PC-9 (cell line): Measurements from ENCODE around the gene MGAT5. TPM values are rescaled to one million over a fixed set of nuclear protein-coding genes. Genes with fewer than 3 reads are reported as not detected.

Experiments used
- BruUV-seq: library from RNA; stranded (reverse); fragments of 400-500 nt; replicated peaks from 2 replicates; lab custom pipeline; 2021; lab: Mats Ljungman, UMichigan
- CTCF ChIA-PET: fragments of 300-600 bp; sonication (Branson Sonifier 250); formaldehyde crosslinking; loops from one replicate; lab custom pipeline; 2022; ENCODE audit warnings: antibody characterized with exemption; lab: Charles Lee
- POLR2A ChIA-PET: fragments of 300-600 bp; sonication (Branson Sonifier 250); formaldehyde crosslinking; loops from one replicate; lab custom pipeline; 2022; ENCODE audit warnings: antibody characterized with exemption; ENCODE audit not compliant: unreplicated experiment; lab: Charles Lee
- DNase-seq, 2 experiments: peaks; one replicate each; pipeline versions ENCODE4 v3.0.0 to v3.0.0-alpha.2; 2015 to 2022; ENCODE audit warnings: mixed read lengths in 1 of 2
- H2AFZ ChIP-seq: fragments of 200-600 bp; sonication (generic); 2 replicates; pipeline ENCODE4 v1.8.1; 2017; ENCODE audit warnings: antibody characterized with exemption
- H3F3A ChIP-seq: fragments of 200-600 bp; sonication (generic); 2 replicates; pipeline ENCODE4 v1.8.1; 2017; ENCODE audit warnings: antibody characterized with exemption, mild to moderate bottlenecking, low read depth; ENCODE audit not compliant: insufficient read depth
- H3K27ac ChIP-seq: fragments of 200-600 bp; sonication (generic); 2 replicates; pipeline ENCODE4 v1.6.1; 2016; ENCODE audit warnings: mixed run types
- H3K27me3 ChIP-seq: fragments of 200-600 bp; sonication (generic); 2 replicates; pipeline ENCODE4 v1.6.1; 2016; ENCODE audit warnings: low read depth, mixed run types; ENCODE audit not compliant: insufficient read depth
- H3K36me3 ChIP-seq: fragments of 200-600 bp; sonication (generic); 2 replicates; pipeline ENCODE4 v1.6.1; 2016; ENCODE audit warnings: low read depth, mixed run types
- H3K4me1 ChIP-seq: fragments of 200-600 bp; sonication (generic); replicated peaks from 2 replicates; pipeline ENCODE4 v1.6.1; 2016; ENCODE audit warnings: mixed run types; ENCODE audit not compliant: insufficient read depth
- H3K4me2 ChIP-seq: fragments of 200-600 bp; sonication (generic); 2 replicates; pipeline ENCODE4 v1.6.1; 2017; ENCODE audit warnings: mixed run types
- H3K4me3 ChIP-seq: fragments of 200-600 bp; sonication (generic); 2 replicates; pipeline ENCODE4 v1.6.1; 2016; ENCODE audit warnings: mixed run types
- H3K79me2 ChIP-seq: fragments of 200-600 bp; sonication (generic); 2 replicates; pipeline ENCODE4 v1.6.1; 2017; ENCODE audit warnings: low read depth, mixed run types
- H3K9me2 ChIP-seq: fragments of 200-600 bp; sonication (generic); 2 replicates; pipeline ENCODE4 v1.8.1; 2017; ENCODE audit warnings: mild to moderate bottlenecking; ENCODE audit not compliant: insufficient read depth
- H3K9me3 ChIP-seq: fragments of 200-600 bp; sonication (generic); 2 replicates; pipeline ENCODE4 v1.8.1; 2016; ENCODE audit warnings: low read depth; ENCODE audit not compliant: insufficient read depth
- H4K20me1 ChIP-seq: fragments of 200-600 bp; sonication (generic); 2 replicates; pipeline ENCODE4 v1.8.1; 2017; ENCODE audit not compliant: insufficient read depth
- EZH2 ChIP-seq: fragments of 200-600 bp; sonication (generic); IDR thresholded peaks from 2 replicates; pipeline ENCODE4 v1.8.0; 2017; ENCODE audit warnings: antibody characterized with exemption, low read depth
- intact Hi-C: fragments of 100-400 bp; cut with micrococcal nuclease; formaldehyde crosslinking; loops from one replicate; pipeline ENCODE4 v1.10.0; 2022; ENCODE audit not compliant: unreplicated experiment
- total RNA-seq: library from RNA; stranded (reverse); gene quantifications from 2 replicates; pipeline ENCODE4 v1.2.3, GENCODE V29; 2021
- TF ChIP-seq, protein P1 (sequence below): fragments of 200-600 bp; sonication (generic); conservative IDR thresholded peaks from 2 replicates; pipeline ENCODE4 v1.6.1; 2017; ENCODE audit warnings: mixed run types, antibody characterized with exemption, mild to moderate bottlenecking, moderate library complexity

MGAT5 gene
- total RNA-seq, 1 experiment from 2014 or later, result 33.5 TPM

DNA sequence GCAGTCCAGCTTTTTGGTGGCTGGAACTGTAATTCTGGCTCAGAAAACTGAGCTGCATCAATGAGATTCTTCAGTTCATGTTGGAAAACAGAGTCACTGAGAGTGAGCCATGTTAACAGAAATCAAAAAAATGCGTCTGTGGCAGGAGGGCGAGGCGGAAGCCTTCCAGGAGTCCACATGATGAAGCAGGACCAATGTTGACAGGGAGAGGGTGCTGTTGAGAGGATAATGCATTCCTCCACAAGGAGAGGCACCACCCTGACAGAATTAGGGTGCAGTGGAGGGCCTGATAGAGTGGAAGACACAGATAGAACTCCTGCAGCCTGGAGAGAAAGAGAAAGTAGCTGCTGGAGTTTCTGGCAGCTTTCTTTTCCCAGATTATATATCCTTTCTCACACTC, 111.5 kb downstream of the MGAT5 start:
- H3K9me3 ChIP-seq, result no peaks in the 10 kb centered on the region
- H3K4me2 ChIP-seq, result no peak overlapping the region
- intact Hi-C loops, result no loop called here
- no TSS peak for BruUV-seq
- H3K36me3 ChIP-seq, result no peaks in the 10 kb centered on the region
- no peaks in the 10 kb centered on the region for H3K79me2 ChIP-seq
- ChIA-PET CTCF (no interaction called here), POLR2A (no interaction called here)
- H3F3A ChIP-seq, result no peaks in the 10 kb centered on the region
- no peaks in the 10 kb centered on the region for H4K20me1 ChIP-seq
- H3K4me3 ChIP-seq, result no peak overlapping the region
- no peak overlapping the region for H2AFZ ChIP-seq
- no peak for DNase-seq
- no peaks in the 10 kb centered on the region for H3K4me1 ChIP-seq
- no peak overlapping the region for H3K27ac ChIP-seq
- H3K9me2 ChIP-seq, result no peaks in the 10 kb centered on the region
- H3K27me3 ChIP-seq, result no peaks in the 10 kb centered on the region
- TF ChIP-seq EZH2, result no peak
- TF ChIP-seq, protein P1, sequence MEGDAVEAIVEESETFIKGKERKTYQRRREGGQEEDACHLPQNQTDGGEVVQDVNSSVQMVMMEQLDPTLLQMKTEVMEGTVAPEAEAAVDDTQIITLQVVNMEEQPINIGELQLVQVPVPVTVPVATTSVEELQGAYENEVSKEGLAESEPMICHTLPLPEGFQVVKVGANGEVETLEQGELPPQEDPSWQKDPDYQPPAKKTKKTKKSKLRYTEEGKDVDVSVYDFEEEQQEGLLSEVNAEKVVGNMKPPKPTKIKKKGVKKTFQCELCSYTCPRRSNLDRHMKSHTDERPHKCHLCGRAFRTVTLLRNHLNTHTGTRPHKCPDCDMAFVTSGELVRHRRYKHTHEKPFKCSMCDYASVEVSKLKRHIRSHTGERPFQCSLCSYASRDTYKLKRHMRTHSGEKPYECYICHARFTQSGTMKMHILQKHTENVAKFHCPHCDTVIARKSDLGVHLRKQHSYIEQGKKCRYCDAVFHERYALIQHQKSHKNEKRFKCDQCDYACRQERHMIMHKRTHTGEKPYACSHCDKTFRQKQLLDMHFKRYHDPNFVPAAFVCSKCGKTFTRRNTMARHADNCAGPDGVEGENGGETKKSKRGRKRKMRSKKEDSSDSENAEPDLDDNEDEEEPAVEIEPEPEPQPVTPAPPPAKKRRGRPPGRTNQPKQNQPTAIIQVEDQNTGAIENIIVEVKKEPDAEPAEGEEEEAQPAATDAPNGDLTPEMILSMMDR, result no peak

DNA sequence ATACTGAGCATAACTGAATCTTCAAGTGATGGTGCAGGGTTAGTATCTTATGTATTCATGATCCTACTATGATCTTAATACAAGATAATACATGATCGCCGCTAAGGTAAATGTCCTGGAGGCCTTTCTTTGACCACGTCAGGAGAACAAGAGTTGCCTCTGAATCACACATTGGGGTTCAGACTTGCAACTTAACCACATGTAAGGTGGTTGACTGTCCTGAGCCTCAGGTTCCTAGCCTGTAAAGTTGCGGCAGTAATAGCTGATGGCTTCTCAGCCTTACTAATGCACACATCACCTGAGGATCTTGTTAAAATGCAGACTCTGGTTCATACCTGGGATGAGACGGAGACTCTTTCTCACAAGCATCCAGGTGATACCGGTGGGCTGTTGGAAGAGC, 112.5 kb downstream of the MGAT5 start:
- DNase-seq, result no peak
- H3K27ac ChIP-seq, result no peak overlapping the region
- BruUV-seq, result no TSS peak
- H3K79me2 ChIP-seq, result no peaks in the 10 kb centered on the region
- TF ChIP-seq, protein P1, result no peak
- TF ChIP-seq EZH2, result no peak
- intact Hi-C loops, result no loop called here
- H3K4me2 ChIP-seq, result no peak overlapping the region
- no peaks in the 10 kb centered on the region for H3F3A ChIP-seq
- H3K9me2 ChIP-seq, result no peaks in the 10 kb centered on the region
- no peaks in the 10 kb centered on the region for H3K9me3 ChIP-seq
- CTCF ChIA-PET, result no interaction called here
- H3K4me3 ChIP-seq, result no peak overlapping the region
- H3K4me1 ChIP-seq, result no peaks in the 10 kb centered on the region
- H4K20me1 ChIP-seq, result no peaks in the 10 kb centered on the region
- H3K36me3 ChIP-seq, result no peaks in the 10 kb centered on the region
- POLR2A ChIA-PET, result no interaction called here
- H3K27me3 ChIP-seq, result no peaks in the 10 kb centered on the region
- no peak overlapping the region for H2AFZ ChIP-seq

DNA sequence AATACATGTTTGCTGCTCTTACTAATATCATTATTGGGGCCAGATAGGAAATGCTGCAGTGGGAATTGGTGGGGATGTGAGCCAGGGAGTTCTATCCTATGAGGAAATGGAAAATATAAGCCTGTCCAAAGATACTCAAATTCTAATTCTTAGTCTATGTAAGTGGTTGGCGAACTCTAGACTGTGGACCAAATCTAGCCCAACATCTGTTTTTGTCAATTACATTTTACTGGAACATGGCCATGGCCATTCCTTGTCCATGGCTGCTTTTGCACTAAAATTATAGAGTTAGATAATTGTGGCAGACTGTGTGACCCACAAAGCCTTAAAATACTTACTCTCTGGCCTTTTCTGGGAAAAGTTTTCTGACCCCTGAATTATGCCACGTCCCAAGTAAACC, 113.3 kb downstream of the MGAT5 start:
- Histone ChIP-seq H3K4me2 (no peak overlapping the region), H3F3A (no peaks in the 10 kb centered on the region), H4K20me1 (no peaks in the 10 kb centered on the region), H3K9me2 (no peaks in the 10 kb centered on the region), H3K79me2 (no peaks in the 10 kb centered on the region), H3K27me3 (no peaks in the 10 kb centered on the region), H3K27ac (no peak overlapping the region), H3K36me3 (no peaks in the 10 kb centered on the region), H2AFZ (no peak overlapping the region), H3K4me1 (no peaks in the 10 kb centered on the region), H3K4me3 (no peak overlapping the region), H3K9me3 (no peaks in the 10 kb centered on the region)
- DNase-seq, result no peak
- POLR2A ChIA-PET, result no interaction called here
- TF ChIP-seq, protein P1, result no peak
- TF ChIP-seq EZH2, result no peak
- BruUV-seq, result no TSS peak
- CTCF ChIA-PET, result no interaction called here
- intact Hi-C loops, result no loop called here
